T-helper 17 cell (primary cell): ENCODE data around the gene PEPD. TPM values are rescaled to one million over a fixed set of nuclear protein-coding genes. Genes with fewer than 3 reads are reported as not detected.
"Not testable (repeated sequence)": the region's sequence is repeated elsewhere in the genome, so short reads cannot be mapped to it uniquely, and the experiment has no call there.

Source experiments
- ATAC-seq: fragments of 150-1000 bp; cut with Tn5 transposase; 2 replicates; pipeline ENCODE4 v1.10.0; 2021; ENCODE audit warnings: mild to moderate bottlenecking, moderate library complexity
- DNase-seq, 3 donors: peaks; one replicate each; pipeline versions ENCODE4 v3.0.0 to v3.0.0-alpha.2; 2020 to 2021
- H3K9me3 ChIP-seq: one replicate; pipeline ENCODE4 v1.7.0; 2013; ENCODE audit warnings: low read length, mild to moderate bottlenecking; ENCODE audit not compliant: control insufficient read depth, poor library complexity, severe bottlenecking
- H3K27ac Mint-ChIP-seq: one replicate; pipeline ENCODE4 v1.8.0; 2022; ENCODE audit warnings: mild to moderate bottlenecking, moderate library complexity, mixed read lengths
- H3K27me3 Mint-ChIP-seq: one replicate; pipeline ENCODE4 v1.8.0; 2022; ENCODE audit warnings: mixed read lengths
- H3K36me3 Mint-ChIP-seq: one replicate; pipeline ENCODE4 v1.8.0; 2022; ENCODE audit warnings: low read depth, mixed read lengths
- H3K4me1 Mint-ChIP-seq: one replicate; pipeline ENCODE4 v1.8.0; 2022; ENCODE audit warnings: mild to moderate bottlenecking, mixed read lengths
- H3K4me3 Mint-ChIP-seq: one replicate; pipeline ENCODE4 v1.8.0; 2022; ENCODE audit warnings: mild to moderate bottlenecking, moderate library complexity, mixed read lengths
- total RNA-seq, 4 donors: library from RNA in 2 of 4; stranded (reverse) in 2 of 4; gene quantifications; one replicate each; pipeline ENCODE4 v1.2.3 and lab custom pipeline; 2022 to 2026

The PEPD gene
- total RNA-seq, 2 donors from 2014 or later: 38.5 to 41.4 TPM

GRCh38 chr19:33497131-33497777, 24.3 kb downstream of the PEPD start:
- Mint-ChIP-seq H3K36me3 (no peaks in the 10 kb centered on the region), H3K27me3 (no peaks in the 10 kb centered on the region), H3K4me1 (peaks cover 4% of the 10 kb centered on the region), H3K27ac (no peak overlapping the region), H3K4me3 (no peak overlapping the region)
- no peak for ATAC-seq
- no peak for DNase-seq
- H3K9me3 ChIP-seq: no peaks in the 10 kb centered on the region

GRCh38 chr19:33496038-33496895, 25.3 kb downstream of the PEPD start:
- H3K4me3 Mint-ChIP-seq: no peak overlapping the region

GRCh38 chr19:33493401-33494275, 28.0 kb downstream of the PEPD start:
- H3K27ac Mint-ChIP-seq: no peak overlapping the region
- no peaks in the 10 kb centered on the region for H3K9me3 ChIP-seq
- DNase-seq (no peak), ATAC-seq (no peak)
- peaks cover 4% of the 10 kb centered on the region for H3K4me1 Mint-ChIP-seq
- no peaks in the 10 kb centered on the region for H3K36me3 Mint-ChIP-seq
- no peak overlapping the region for H3K4me3 Mint-ChIP-seq
- no peaks in the 10 kb centered on the region for H3K27me3 Mint-ChIP-seq

More at GRCh38 chr19:33496038-33496895, 25.3 kb downstream of the PEPD start:
- Mint-ChIP-seq H3K4me1 (peaks cover 4% of the 10 kb centered on the region), H3K27me3 (no peaks in the 10 kb centered on the region), H3K36me3 (no peaks in the 10 kb centered on the region), H3K27ac (no peak overlapping the region)
- no peaks in the 10 kb centered on the region for H3K9me3 ChIP-seq
- DNase-seq (no peak), ATAC-seq (no peak)

GRCh38 chr19:33492951-33493350, 28.6 kb downstream of the PEPD start:
- DNase-seq (no peak), ATAC-seq (no peak)
- peaks cover 4% of the 10 kb centered on the region for H3K4me1 Mint-ChIP-seq
- H3K4me3 Mint-ChIP-seq: no peak overlapping the region
- no peaks in the 10 kb centered on the region for H3K36me3 Mint-ChIP-seq
- no peak overlapping the region for H3K27ac Mint-ChIP-seq
- H3K9me3 ChIP-seq: no peaks in the 10 kb centered on the region
- no peaks in the 10 kb centered on the region for H3K27me3 Mint-ChIP-seq

GRCh38 chr19:33492090-33492489, 29.5 kb downstream of the PEPD start:
- DNase-seq (no peak), ATAC-seq (no peak)
- Mint-ChIP-seq H3K27ac (no peak overlapping the region), H3K4me3 (no peak overlapping the region), H3K27me3 (no peaks in the 10 kb centered on the region), H3K4me1 (peaks cover 4% of the 10 kb centered on the region), H3K36me3 (peaks cover 1% of the 10 kb centered on the region)
- no peaks in the 10 kb centered on the region for H3K9me3 ChIP-seq

GRCh38 chr19:33490596-33490995, 31.0 kb downstream of the PEPD start:
- not testable (repeated sequence) for H3K9me3 ChIP-seq, ATAC-seq, H3K36me3 Mint-ChIP-seq, DNase-seq, H3K27ac Mint-ChIP-seq, H3K27me3 Mint-ChIP-seq, H3K4me3 Mint-ChIP-seq, H3K4me1 Mint-ChIP-seq

GRCh38 chr19:33490041-33490451, 31.5 kb downstream of the PEPD start:
- Mint-ChIP-seq H3K27ac (no peak overlapping the region), H3K4me3 (no peak overlapping the region), H3K4me1 (peaks cover 4% of the 10 kb centered on the region), H3K36me3 (peaks cover 11% of the 10 kb centered on the region), H3K27me3 (no peaks in the 10 kb centered on the region)
- ATAC-seq (no peak), DNase-seq (no peak)
- H3K9me3 ChIP-seq: no peaks in the 10 kb centered on the region

- DNase-seq (no peak), ATAC-seq (no peak)
- Mint-ChIP-seq H3K4me3 (no peak overlapping the region), H3K27me3 (no peaks in the 10 kb centered on the region), H3K4me1 (peaks cover under 1% of the 10 kb centered on the region), H3K36me3 (peaks cover 14% of the 10 kb centered on the region), H3K27ac (no peak overlapping the region)
- H3K9me3 ChIP-seq: no peaks in the 10 kb centered on the region
Observed at GRCh38 chr19:33488826-33489225, 32.8 kb downstream of the PEPD start.

- Mint-ChIP-seq H3K36me3 (peaks cover 14% of the 10 kb centered on the region), H3K4me3 (no peak overlapping the region), H3K27me3 (no peaks in the 10 kb centered on the region), H3K4me1 (no peaks in the 10 kb centered on the region), H3K27ac (no peak overlapping the region)
- no peaks in the 10 kb centered on the region for H3K9me3 ChIP-seq
- no peak for DNase-seq
- no peak for ATAC-seq
Observed at GRCh38 chr19:33487901-33488800, 33.4 kb downstream of the PEPD start.

- Mint-ChIP-seq H3K27ac (no peak overlapping the region), H3K27me3 (no peaks in the 10 kb centered on the region), H3K4me3 (no peak overlapping the region), H3K4me1 (no peaks in the 10 kb centered on the region), H3K36me3 (peaks cover 14% of the 10 kb centered on the region)
- no peak for DNase-seq
- no peak for ATAC-seq
- no peaks in the 10 kb centered on the region for H3K9me3 ChIP-seq
Observed at GRCh38 chr19:33486936-33487811, 34.4 kb downstream of the PEPD start.

GRCh38 chr19:33486407-33486806, 35.2 kb downstream of the PEPD start:
- no peak overlapping the region for H3K4me3 Mint-ChIP-seq
- H3K27me3 Mint-ChIP-seq: no peaks in the 10 kb centered on the region
- H3K9me3 ChIP-seq: no peaks in the 10 kb centered on the region
- DNase-seq: no peak
- H3K4me1 Mint-ChIP-seq: no peaks in the 10 kb centered on the region
- no peak for ATAC-seq
- peaks cover 16% of the 10 kb centered on the region for H3K36me3 Mint-ChIP-seq
- no peak overlapping the region for H3K27ac Mint-ChIP-seq
